HAP-1 (cell line): ENCODE measurements around the gene STUM.

ENCODE experiments used
- DNase-seq, 2 experiments: peaks; one replicate each; pipeline ENCODE4 v3.0.0-alpha.2; 2016 to 2020; ENCODE audit warnings: low spot score in 2 of 2
- H3K27me3 ChIP-seq: fragments of 250-450 bp; sonication (Bioruptor Pico); 2 replicates; pipeline ENCODE4 v1.5.1; 2020; ENCODE audit warnings: low read depth, mild to moderate bottlenecking, moderate library complexity
- H3K36me3 ChIP-seq: fragments of 250-450 bp; sonication (Bioruptor Pico); replicated peaks from 2 replicates; pipeline ENCODE4 v1.5.1; 2020; ENCODE audit warnings: mild to moderate bottlenecking
- H3K4me1 ChIP-seq: fragments of 250-450 bp; sonication (Bioruptor Pico); 2 replicates; pipeline ENCODE4 v1.5.1; 2020; ENCODE audit warnings: mild to moderate bottlenecking
- H3K4me3 ChIP-seq: fragments of 250-450 bp; sonication (Bioruptor Pico); 2 replicates; pipeline ENCODE4 v1.5.1; 2020; ENCODE audit warnings: mild to moderate bottlenecking, moderate library complexity
- H3K9me3 ChIP-seq: fragments of 250-450 bp; sonication (Bioruptor Pico); 2 replicates; pipeline ENCODE4 v1.5.1; 2020; ENCODE audit warnings: mild to moderate bottlenecking, moderate library complexity
- in situ Hi-C: fragments of 300-500 bp; cut with MboI; formaldehyde crosslinking; loops from 3 replicates; pipeline ENCODE4 v1.14.3; 2020; ENCODE audit warnings: low sequenced_read_pairs, inconsistent platforms, mixed read lengths

The STUM gene

DNA sequence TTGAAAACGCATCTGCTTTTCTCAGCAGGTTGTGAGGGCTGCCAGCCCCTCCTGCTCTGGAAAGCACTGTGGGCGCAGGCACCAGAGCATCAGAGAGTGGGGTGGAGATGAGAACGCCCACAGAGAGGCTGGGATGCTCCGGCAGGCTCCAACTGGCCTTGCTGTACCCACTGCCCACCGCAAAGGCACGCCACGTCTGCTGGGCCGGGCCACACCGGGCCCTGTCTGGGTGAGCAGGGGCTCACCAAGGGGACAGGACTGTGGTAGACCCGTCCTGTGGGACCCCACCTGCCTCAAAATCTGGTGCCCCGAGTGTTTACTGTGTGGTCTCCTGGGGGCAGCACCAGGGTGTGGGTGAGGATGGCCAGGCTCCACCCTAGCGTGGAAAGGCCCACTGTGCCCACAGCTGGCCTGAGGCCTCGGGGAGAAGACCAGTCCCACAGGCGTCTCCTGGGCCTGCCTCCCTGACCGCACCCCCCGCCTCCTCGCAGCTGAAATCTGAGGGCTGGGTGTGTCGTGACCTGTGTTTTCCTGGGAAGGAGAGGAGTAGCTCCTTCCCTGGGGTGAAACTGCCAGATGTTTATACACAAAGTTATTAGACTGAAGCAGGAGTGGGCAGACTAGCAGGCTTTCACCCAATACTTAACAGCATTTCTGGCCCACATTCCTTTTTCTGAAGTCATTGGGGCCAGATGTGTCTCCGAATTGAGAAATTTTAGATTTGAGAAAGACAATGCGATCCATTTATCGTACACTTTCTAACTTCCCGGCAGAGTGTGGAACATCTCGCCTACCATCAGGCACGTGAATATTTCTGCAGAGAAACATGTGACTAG is 53.8 kb downstream of the STUM start:
- no peak overlapping the region for H3K4me3 ChIP-seq
- in situ Hi-C loops, result no loop called here
- H3K36me3 ChIP-seq, result no peaks in the 10 kb centered on the region
- peaks cover 14% of the 10 kb centered on the region; the same call in 1 of the 2 replicates for H3K27me3 ChIP-seq
- no peaks in the 10 kb centered on the region for H3K4me1 ChIP-seq
- H3K9me3 ChIP-seq, result no peaks in the 10 kb centered on the region
- no peak for DNase-seq

DNA sequence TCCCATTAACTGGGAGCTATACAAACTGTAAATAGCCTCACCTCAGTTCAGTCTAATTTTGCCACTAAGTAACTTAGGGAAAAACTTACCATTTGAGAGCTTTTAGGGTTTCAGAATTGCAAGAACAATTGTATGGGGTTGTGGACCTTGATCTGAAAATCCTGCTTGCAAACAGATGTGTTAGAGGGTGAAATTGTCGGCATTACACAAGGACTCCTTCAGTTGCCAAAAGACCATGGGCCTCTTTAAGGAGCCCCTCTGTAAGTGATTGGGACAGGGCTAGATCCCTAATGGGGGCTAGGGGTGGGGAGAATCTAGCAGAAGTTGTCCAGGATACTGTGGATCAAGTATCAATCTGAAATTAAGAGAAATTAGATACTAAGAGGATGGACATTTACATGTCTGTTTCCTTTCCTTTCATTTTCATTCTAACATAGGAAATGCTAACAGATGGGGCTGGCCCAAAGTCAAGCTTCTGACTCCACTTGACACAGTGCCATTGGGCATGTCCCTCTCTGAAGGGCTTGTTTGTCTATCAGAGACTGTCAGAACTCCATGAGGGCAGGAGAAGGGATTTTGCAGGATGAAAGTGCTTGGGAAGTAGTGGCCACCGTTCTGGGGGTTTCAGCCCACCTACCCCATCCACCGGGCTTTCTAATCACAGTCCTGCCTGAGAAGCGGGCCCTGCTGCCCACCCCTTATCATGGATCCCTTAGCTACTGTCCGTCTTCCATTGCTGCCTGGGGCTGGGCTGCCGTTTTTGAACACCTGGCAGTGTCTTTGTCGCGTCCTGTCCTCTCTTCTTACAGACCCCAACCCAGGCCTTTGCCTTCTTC is 54.7 kb downstream of the STUM start:
- no peak for DNase-seq

DNA sequence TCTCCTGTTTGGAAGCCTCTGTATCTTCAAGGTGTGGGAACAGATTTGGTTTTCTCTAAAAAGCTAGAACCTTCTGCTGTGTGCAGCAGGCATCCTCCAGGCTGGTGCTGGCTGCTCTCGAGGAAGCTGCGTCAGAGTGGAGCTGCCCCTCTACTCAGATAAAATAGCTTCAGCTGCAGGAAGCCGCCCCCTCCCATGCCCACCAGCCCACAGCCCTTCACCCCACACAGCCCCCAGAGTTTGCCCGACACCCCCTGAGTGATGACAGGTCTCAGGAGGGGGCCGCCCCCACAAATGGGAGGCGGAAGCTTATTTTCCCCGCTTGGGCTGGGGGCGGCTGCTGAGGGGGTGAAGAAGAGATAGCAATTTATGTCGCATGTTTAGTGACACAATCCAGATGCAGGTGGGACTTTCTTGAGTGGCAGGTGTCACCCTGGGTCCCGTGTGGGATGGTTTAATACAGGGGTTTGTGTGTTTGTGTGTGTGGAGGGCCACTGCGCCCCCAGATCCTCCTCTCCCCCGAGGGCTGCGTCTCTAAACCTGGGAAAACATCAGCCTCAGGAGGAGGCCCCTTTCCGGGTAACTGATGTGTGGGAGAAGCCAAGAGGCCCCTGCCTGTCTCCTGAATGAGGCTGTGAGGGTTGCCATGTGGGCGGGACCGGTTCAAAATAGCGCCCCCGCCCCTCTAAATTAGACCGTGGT is 55.4 kb downstream of the STUM start:
- Histone ChIP-seq H3K36me3 (no peaks in the 10 kb centered on the region), H3K27me3 (peaks cover 3% of the 10 kb centered on the region; the same call in 1 of the 2 replicates)

More for the DNA sequence above, 54.7 kb downstream of the STUM start:
- no peaks in the 10 kb centered on the region for H3K9me3 ChIP-seq
- no peaks in the 10 kb centered on the region for H3K36me3 ChIP-seq
- peaks cover 8% of the 10 kb centered on the region; the same call in 1 of the 2 replicates for H3K27me3 ChIP-seq
- H3K4me3 ChIP-seq, result no peak overlapping the region
- H3K4me1 ChIP-seq, result no peaks in the 10 kb centered on the region
- in situ Hi-C loops, result no loop called here

DNA sequence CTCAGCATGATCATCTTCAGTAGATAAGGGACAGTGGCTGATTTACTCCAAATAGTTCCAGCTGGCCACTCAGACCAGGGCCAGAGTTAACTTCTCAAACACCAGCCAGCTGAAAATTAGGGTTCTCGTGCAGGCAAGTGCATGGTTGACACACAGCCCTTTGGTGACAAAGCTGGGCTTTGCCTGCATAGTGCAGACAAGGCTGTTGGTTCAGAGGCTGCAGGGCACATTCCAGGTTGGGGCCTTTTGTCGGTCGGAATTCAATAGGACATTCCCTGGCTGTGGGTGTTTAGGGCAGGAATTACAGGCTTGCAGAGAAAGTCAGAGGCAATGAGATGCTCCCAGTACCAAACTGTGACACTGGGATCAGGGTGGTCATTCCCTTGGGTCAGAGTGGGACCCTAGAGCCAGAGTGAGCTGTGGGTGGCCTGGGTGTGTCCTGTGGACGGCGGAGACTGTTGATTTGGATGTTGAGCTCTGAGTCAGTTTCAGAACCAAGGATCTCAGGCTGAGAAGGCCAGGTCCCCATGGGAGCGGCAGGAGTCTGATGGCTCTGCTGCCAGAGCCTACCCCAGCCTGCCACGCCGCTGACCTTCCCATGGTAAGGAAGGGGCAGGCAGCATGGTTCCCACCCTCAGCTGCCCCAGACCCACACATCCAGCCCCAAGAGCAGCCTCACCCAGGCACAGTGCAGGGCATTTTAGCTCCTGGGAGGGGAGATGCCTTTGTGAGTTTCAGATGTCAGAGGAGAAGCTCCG is 56.2 kb downstream of the STUM start:
- H3K4me1 ChIP-seq, result peaks cover 3% of the 10 kb centered on the region
- no peaks in the 10 kb centered on the region for H3K9me3 ChIP-seq
- peak in 1 of 2 experiments; percentile 34 for DNase-seq
- no peaks in the 10 kb centered on the region for H3K36me3 ChIP-seq
- H3K4me3 ChIP-seq, result no peak overlapping the region
- H3K27me3 ChIP-seq, result peaks cover under 1% of the 10 kb centered on the region; the same call in 1 of the 2 replicates
- in situ Hi-C loops, result no loop called here

More for the DNA sequence above, 55.4 kb downstream of the STUM start:
- no peak for DNase-seq
- H3K4me1 ChIP-seq, result peaks cover 3% of the 10 kb centered on the region
- H3K9me3 ChIP-seq, result no peaks in the 10 kb centered on the region
- in situ Hi-C loops, result no loop called here
- no peak overlapping the region for H3K4me3 ChIP-seq

DNA sequence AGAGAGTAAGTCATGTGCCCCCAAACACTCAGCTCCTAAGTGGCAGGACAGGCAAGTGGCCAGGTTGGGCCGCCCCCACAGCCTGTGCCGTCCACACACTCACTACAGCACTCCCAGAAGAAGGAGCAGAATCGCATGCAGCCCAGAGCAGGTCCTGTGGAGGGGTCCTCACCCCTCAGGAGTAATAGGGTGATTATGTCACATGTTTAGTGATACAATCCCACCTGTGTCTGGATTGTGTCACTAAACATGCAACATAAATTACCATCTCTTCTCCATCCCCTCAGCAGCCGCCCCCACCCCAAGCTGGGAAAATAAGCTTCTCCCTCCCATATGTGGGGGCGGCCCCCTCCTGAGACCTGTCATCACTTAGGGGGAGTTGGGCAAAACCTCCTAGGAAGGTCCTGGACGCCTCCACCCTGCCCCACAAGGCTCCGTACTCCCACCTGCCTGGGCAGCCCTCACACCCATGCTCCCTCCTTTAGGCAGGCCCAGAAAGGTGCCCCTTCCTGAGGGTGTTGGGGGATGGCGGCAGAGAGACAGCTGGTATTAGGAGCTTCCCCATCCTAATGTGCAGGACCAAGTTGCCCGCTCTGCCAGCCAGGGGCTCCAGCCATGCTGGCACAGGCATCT is 56.9 kb downstream of the STUM start:
- Histone ChIP-seq H3K9me3 (no peaks in the 10 kb centered on the region), H3K4me3 (no peak overlapping the region), H3K27me3 (no peaks in the 10 kb centered on the region), H3K36me3 (no peaks in the 10 kb centered on the region), H3K4me1 (peaks cover 3% of the 10 kb centered on the region)
- no peak for DNase-seq
- in situ Hi-C loops, result no loop called here

- H3K4me1 ChIP-seq, result peaks cover 3% of the 10 kb centered on the region
- in situ Hi-C loops, result no loop called here
- no peaks in the 10 kb centered on the region for H3K9me3 ChIP-seq
- H3K27me3 ChIP-seq, result no peaks in the 10 kb centered on the region
- no peak overlapping the region for H3K4me3 ChIP-seq
- no peaks in the 10 kb centered on the region for H3K36me3 ChIP-seq
- no peak for DNase-seq
These were observed 58.0 kb downstream of the STUM start for GRCh38 chr1:226606311-226607267.

- in situ Hi-C loops, result no loop called here
- no peaks in the 10 kb centered on the region for H3K9me3 ChIP-seq
- peaks cover 3% of the 10 kb centered on the region for H3K4me1 ChIP-seq
- no peaks in the 10 kb centered on the region for H3K36me3 ChIP-seq
- H3K27me3 ChIP-seq, result no peaks in the 10 kb centered on the region
- no peak for DNase-seq
- no peak overlapping the region for H3K4me3 ChIP-seq
These were observed 58.7 kb downstream of the STUM start for GRCh38 chr1:226607268-226607660.

GRCh38 chr1:226607821-226608220 is 59.3 kb downstream of the STUM start:
- Histone ChIP-seq H3K4me1 (peaks cover 3% of the 10 kb centered on the region), H3K36me3 (no peaks in the 10 kb centered on the region), H3K4me3 (no peak overlapping the region), H3K27me3 (no peaks in the 10 kb centered on the region), H3K9me3 (no peaks in the 10 kb centered on the region)
- no peak for DNase-seq
- in situ Hi-C loops, result no loop called here

GRCh38 chr1:226608699-226609505 is 60.3 kb downstream of the STUM start:
- Histone ChIP-seq H3K9me3 (no peaks in the 10 kb centered on the region), H3K4me3 (no peak overlapping the region), H3K27me3 (no peaks in the 10 kb centered on the region; the same call in 1 of the 2 replicates), H3K36me3 (no peaks in the 10 kb centered on the region), H3K4me1 (peaks cover 3% of the 10 kb centered on the region)
- DNase-seq, result peak; percentile 64 to 89
- in situ Hi-C loops, result no loop called here

DNA sequence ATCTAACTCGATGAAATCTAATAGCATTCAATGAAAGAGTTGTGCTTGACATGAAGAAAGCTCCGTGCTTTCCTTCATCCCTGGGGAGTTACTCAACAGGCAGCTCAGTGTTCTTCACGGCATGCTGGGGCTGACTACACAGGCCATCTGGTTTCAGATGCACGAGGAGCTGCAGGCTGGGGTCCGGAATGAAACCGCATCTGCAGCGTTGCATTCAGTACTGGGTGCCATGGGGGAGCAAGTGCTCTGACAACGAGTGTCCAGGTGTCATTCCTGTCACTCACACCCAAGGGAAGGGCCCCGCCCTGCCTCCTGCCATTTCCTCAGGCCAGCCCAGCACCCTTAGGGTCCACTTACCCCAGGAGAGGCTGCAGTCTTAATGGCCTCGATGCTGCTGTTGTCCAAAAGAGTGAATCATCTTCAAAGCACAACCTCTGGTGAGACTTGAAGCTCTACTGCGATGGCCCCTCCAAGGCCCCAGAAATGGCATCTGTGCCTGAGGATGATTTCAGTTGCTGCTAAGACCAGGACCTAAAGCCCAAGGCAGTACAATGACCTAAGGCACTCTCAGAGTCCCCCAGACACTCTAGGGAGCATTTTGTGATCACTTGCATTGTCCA is 61.4 kb downstream of the STUM start:
- Histone ChIP-seq H3K36me3 (no peaks in the 10 kb centered on the region), H3K27me3 (no peaks in the 10 kb centered on the region; the same call in 1 of the 2 replicates), H3K4me3 (no peak overlapping the region), H3K4me1 (peaks cover 3% of the 10 kb centered on the region), H3K9me3 (no peaks in the 10 kb centered on the region)
- in situ Hi-C loops, result no loop called here
- no peak for DNase-seq

DNA sequence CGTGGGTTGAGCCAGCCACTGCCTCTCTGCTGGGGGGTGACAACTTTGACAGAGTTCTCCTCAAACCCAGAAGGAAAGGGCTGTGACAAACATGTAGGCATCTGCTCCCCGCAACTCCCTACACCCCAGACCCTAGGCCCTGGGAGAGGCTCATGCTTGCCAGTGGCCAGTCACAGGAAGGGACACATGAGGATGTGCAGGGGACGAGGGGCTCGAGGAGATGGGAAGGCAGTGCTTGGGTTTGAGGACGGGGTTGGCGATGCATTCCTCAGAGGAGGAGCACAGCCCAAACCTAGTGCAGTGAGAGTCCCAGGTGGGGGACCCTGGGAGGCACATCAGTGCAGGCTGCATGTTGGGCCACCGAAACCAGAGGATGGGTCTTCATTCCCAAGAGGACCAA is 62.1 kb downstream of the STUM start:
- H3K9me3 ChIP-seq, result no peaks in the 10 kb centered on the region
- DNase-seq, result no peak
- in situ Hi-C loops, result no loop called here
- peaks cover 3% of the 10 kb centered on the region for H3K4me1 ChIP-seq
- no peaks in the 10 kb centered on the region; the same call in 1 of the 2 replicates for H3K27me3 ChIP-seq
- H3K4me3 ChIP-seq, result no peak overlapping the region
- H3K36me3 ChIP-seq, result no peaks in the 10 kb centered on the region
